Measurements from ENCODE around the gene TBC1D22A.

GRCh38 chr22:47075568-47075967 lies 313.1 kb downstream of the TBC1D22A start:
- TF ChIP-seq POLR2AphosphoS5 (IDR thresholded peaks at IDR 0.05; ENCODE audit: control insufficient read depth, insufficient read depth, low read depth, low read length) (no peak), ZBTB5 (IDR thresholded peaks at IDR 0.05) (no peak), BHLHE40 (IDR thresholded peaks at IDR 0.05; ENCODE audit: low read length) (no peak), DEAF1 (CRISPR knock-in tag; IDR thresholded peaks at IDR 0.05) (no peak), MXI1 (IDR thresholded peaks at IDR 0.05; ENCODE audit: low read depth, low read length) (no peak), ZNF449 (CRISPR knock-in tag; IDR thresholded peaks at IDR 0.05) (no peak), FOXJ3 (CRISPR knock-in tag; IDR thresholded peaks at IDR 0.05) (no peak), POLR2B (IDR thresholded peaks at IDR 0.05; ENCODE audit: low read depth, partially characterized antibody) (no peak)

All from K562 (cell line).